Spleen (tissue), 11 donors: ENCODE results near the gene KLF14. TPM values are rescaled to one million over a fixed set of nuclear protein-coding genes. Genes with fewer than 3 reads are reported as not detected.

Source experiments
- DNase-seq: peaks from one replicate; pipeline ENCODE4 v3.0.0-alpha.2; 2020
- H3K27ac ChIP-seq, 8 donors: fragments of 200-600 bp; sonication (generic) in 7 of 8; 1 replicate in 4 of 8; 2 replicates in 4 of 8; pipeline versions ENCODE4 v1.5.0 to v1.8.0; 2016 to 2021; ENCODE audit warnings: inconsistent platforms in 4 of 8, mild to moderate bottlenecking in 4 of 8, moderate library complexity in 1 of 8
- H3K27me3 ChIP-seq, 7 donors: fragments of 200-600 bp; sonication (generic) in 6 of 7; replicated peaks in 1 of 7; 1 replicate in 4 of 7; 2 replicates in 3 of 7; pipeline versions ENCODE4 v1.5.0 to v1.8.0; 2016 to 2021; ENCODE audit warnings: inconsistent platforms in 3 of 7, mild to moderate bottlenecking in 1 of 7
- H3K36me3 ChIP-seq, 6 donors: fragments of 200-600 bp; sonication (generic) in 5 of 6; 1 replicate in 4 of 6; 2 replicates in 2 of 6; pipeline versions ENCODE4 v1.5.0 to v1.8.0; 2016 to 2021; ENCODE audit warnings: inconsistent platforms in 2 of 6
- H3K4me1 ChIP-seq, 6 donors: fragments of 200-600 bp; sonication (generic) in 5 of 6; 1 replicate in 3 of 6; 2 replicates in 3 of 6; pipeline versions ENCODE4 v1.5.0 to v1.8.0; 2016 to 2021; ENCODE audit warnings: inconsistent platforms in 3 of 6
- H3K4me3 ChIP-seq, 8 donors: fragments of 200-600 bp; sonication (generic) in 7 of 8; 1 replicate in 4 of 8; 2 replicates in 4 of 8; pipeline versions ENCODE4 v1.5.0 to v1.8.0; 2016 to 2021; ENCODE audit warnings: inconsistent platforms in 4 of 8, mild to moderate bottlenecking in 4 of 8, moderate library complexity in 2 of 8
- H3K9me3 ChIP-seq, 8 donors: fragments of 200-600 bp; sonication (generic) in 7 of 8; 1 replicate in 4 of 8; 2 replicates in 4 of 8; pipeline versions ENCODE4 v1.5.0 to v1.8.0; 2016 to 2021; ENCODE audit warnings: inconsistent platforms in 4 of 8
- POLR2A ChIP-seq, 3 donors: fragments of 450-650 bp; IDR thresholded peaks; one replicate each; pipeline ENCODE4 v1.5.1; 2017; ENCODE audit warnings: antibody characterized with exemption in 3 of 3, mild to moderate bottlenecking in 1 of 3
- POLR2AphosphoS5 ChIP-seq, 3 donors: sonication (generic); formaldehyde crosslinking; IDR thresholded peaks; one replicate each; pipeline ENCODE4 v1.5.1; 2017; ENCODE audit warnings: antibody characterized with exemption in 3 of 3
- WGBS, 5 donors: extraction: QIAGEN DNeasy Blood & Tissue Kit in 3 of 5; methylation state at CpG; one replicate each; pipeline versions ENCODE4 v1.1.5 to v1.1.7; 2013 to 2018; 5-methylcytosine and 5-hydroxymethylcytosine counted together
- intact Hi-C: fragments of 100-400 bp; cut with DNase I; formaldehyde crosslinking; loops from one replicate; pipeline ENCODE4 v1.15.0; 2023; ENCODE audit warnings: low total_unique reads
- polyA plus RNA-seq, 3 donors: library from polyadenylated mRNA; stranded (reverse); fragments of 200-250 nt; gene quantifications; one replicate each; pipeline ENCODE4 v1.2.1, GENCODE V29; 2013
- total RNA-seq, 7 donors: library from RNA; depleted of rRNA in 3 of 7; stranded (reverse); fragments of >200 nt in 3 of 7; fragmentation: NEBNext Ultra II Directional in 4 of 7; extraction: Animal tissue kit (Norgen Biotek cat#: 25700) in 4 of 7; gene quantifications; one replicate each; pipeline versions ENCODE4 v1.1.0 to v1.2.1, GENCODE V29; 2016 to 2021
- TF ChIP-seq, protein P1 (sequence below), 11 experiments: fragments of 200-600 bp in 7 of 11; fragments of 450-650 bp in 4 of 11; sonication (generic) in 4 of 11; IDR thresholded peaks in 8 of 11; conservative IDR thresholded peaks in 3 of 11; 1 replicate in 7 of 11; 2 replicates in 4 of 11; pipeline versions ENCODE4 v1.4.0 to v1.8.0; 2016 to 2021; ENCODE audit warnings: antibody characterized with exemption in 11 of 11, inconsistent platforms in 4 of 11, mild to moderate bottlenecking in 1 of 11
- donor health status: healthy with polysubstance abuse.
- donor health status: DM: no; HTN: no; CAD: no; lungs with moderate emphysema.
- donor health status: DM: no; HTN: no; CAD: no.
- donor health status: Bipolar disorder and iron deficiency.
- donor health status: healthy.
- donor health status: DM: no; HTN: no; CAD: no.
- donor health status: DM: yes; HTN: yes; CAD: no.

Gene KLF14
- total and polyA plus RNA-seq, 10 donors, result 0.05 to 1.8 (median 0.90) TPM

DNA sequence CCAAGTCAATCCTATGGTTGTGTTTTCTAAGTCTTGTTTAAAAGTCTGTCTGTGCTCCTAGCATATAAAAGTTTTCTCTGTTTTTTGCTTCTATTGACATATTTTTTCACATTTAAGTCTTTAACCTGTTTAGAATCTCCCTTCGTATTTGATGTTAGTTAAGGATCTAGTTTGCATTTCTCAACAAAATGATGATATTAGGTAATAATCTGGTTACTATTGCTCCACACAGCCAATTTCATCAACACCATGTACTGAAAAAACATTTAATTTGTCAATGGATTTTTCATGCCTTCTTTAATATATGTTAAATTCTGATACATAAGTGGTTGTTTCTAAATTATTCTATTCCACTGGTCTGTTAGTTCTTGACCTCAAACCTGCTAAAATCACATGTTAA lies 30.2 kb downstream of the KLF14 start:
- Histone ChIP-seq H3K27me3 (peaks cover 0 to 7% (median 0%) of the 10 kb centered on the region in 7 donors), H3K36me3 (no peaks in the 10 kb centered on the region), H3K4me3 (no peak overlapping the region), H3K9me3 (peaks cover 0 to 10% (median 0%) of the 10 kb centered on the region in 8 donors), H3K4me1 (no peaks in the 10 kb centered on the region), H3K27ac (no peak overlapping the region)
- DNase-seq, result no peak
- intact Hi-C loops, result no loop called here
- TF ChIP-seq, protein P1, sequence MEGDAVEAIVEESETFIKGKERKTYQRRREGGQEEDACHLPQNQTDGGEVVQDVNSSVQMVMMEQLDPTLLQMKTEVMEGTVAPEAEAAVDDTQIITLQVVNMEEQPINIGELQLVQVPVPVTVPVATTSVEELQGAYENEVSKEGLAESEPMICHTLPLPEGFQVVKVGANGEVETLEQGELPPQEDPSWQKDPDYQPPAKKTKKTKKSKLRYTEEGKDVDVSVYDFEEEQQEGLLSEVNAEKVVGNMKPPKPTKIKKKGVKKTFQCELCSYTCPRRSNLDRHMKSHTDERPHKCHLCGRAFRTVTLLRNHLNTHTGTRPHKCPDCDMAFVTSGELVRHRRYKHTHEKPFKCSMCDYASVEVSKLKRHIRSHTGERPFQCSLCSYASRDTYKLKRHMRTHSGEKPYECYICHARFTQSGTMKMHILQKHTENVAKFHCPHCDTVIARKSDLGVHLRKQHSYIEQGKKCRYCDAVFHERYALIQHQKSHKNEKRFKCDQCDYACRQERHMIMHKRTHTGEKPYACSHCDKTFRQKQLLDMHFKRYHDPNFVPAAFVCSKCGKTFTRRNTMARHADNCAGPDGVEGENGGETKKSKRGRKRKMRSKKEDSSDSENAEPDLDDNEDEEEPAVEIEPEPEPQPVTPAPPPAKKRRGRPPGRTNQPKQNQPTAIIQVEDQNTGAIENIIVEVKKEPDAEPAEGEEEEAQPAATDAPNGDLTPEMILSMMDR (IDR thresholded peaks at IDR 0.05 in 8 of 11, conservative IDR thresholded peaks at IDR 0.05 in 3 of 11), result no peak
- no peak for TF ChIP-seq POLR2AphosphoS5 (IDR thresholded peaks at IDR 0.05)
- WGBS, 5 donors, result 49 to 86% (median 72%) methylated on average over 1 of the region's 1 CpG

DNA sequence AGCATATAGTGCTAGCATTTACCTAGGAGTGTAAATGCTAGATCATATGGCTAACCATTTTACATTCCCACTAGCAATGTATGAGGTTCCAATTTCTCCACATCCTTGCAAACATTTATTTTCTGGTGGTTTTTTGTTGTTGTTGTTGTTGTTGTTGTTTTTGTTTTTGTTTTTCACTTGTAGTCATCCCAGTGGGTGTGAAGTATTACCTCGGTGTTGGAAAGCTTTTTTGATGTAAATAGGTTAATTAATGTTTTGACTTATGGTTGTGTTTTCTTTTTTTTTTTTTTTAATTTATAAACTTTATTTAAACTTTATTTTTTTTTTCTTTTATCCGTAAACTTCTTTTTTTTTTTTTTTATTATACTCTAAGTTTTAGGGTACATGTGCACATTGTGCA lies 32.4 kb downstream of the KLF14 start:
- no peak overlapping the region for H3K27ac ChIP-seq
- 94 to 100% (median 95%) methylated on average over 1 to 2 of the region's 2 CpGs for WGBS, 5 donors
- no peaks in the 10 kb centered on the region for H3K27me3 ChIP-seq
- TF ChIP-seq POLR2AphosphoS5 (IDR thresholded peaks at IDR 0.05) (no peak), POLR2A (IDR thresholded peaks at IDR 0.05) (no peak)
- TF ChIP-seq, protein P1 (IDR thresholded peaks at IDR 0.05 in 8 of 11, conservative IDR thresholded peaks at IDR 0.05 in 3 of 11), result no peak
- no peaks in the 10 kb centered on the region for H3K4me1 ChIP-seq
- H3K4me3 ChIP-seq, result no peak overlapping the region
- DNase-seq, result no peak
- intact Hi-C loops, result no loop called here
- no peaks in the 10 kb centered on the region for H3K36me3 ChIP-seq
- peaks cover 0 to 7% (median 0%) of the 10 kb centered on the region in 8 donors for H3K9me3 ChIP-seq

DNA sequence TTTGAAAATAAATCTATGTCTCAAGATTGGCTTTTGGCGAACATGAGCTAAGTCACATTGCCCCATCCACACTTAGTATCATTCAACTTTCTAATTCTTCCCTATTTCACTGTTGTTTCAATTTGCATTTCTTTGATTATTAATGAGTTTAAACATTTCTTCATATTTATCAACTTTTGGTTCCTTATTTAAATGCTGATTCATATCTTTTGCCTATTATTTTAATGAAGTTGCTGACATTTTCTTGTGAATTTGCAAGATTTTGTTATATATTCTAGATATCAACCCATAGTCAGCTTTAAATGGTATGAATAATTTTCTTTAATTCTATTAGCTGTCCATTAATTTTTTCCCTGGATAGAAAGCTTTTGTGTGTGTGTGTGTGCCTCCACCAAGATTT lies 33.2 kb downstream of the KLF14 start:
- Histone ChIP-seq H3K9me3 (no peaks in the 10 kb centered on the region), H3K27me3 (no peaks in the 10 kb centered on the region), H3K27ac (no peak overlapping the region), H3K4me3 (no peak overlapping the region), H3K36me3 (no peaks in the 10 kb centered on the region), H3K4me1 (no peaks in the 10 kb centered on the region)
- intact Hi-C loops, result no loop called here
- 84 to 95% (median 89%) methylated on average over 1 of the region's 1 CpG for WGBS, 5 donors
- no peak for DNase-seq
- TF ChIP-seq, protein P1 (IDR thresholded peaks at IDR 0.05 in 8 of 11, conservative IDR thresholded peaks at IDR 0.05 in 3 of 11), result no peak
- no peak for TF ChIP-seq POLR2A (IDR thresholded peaks at IDR 0.05)
- TF ChIP-seq POLR2AphosphoS5 (IDR thresholded peaks at IDR 0.05), result no peak

DNA sequence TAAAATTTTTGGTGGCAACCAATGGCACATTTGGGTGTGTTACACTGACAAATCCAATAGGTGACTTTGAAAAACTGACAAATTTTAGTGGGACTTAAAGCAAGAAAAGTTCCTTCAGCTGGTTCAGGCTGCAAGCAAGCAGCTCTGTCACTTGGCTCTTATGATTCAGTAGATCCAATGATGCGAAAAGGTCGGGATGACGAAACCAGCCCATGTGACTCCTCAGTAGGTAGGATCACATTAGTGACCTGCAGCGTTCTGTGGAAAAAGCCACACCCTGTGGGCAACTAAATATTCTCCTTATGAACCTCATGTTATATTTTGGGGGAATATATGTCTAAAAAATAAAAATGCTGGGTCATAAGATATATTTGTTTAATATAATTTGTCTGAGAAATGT lies 34.3 kb downstream of the KLF14 start:
- H3K4me1 ChIP-seq, result no peaks in the 10 kb centered on the region
- H3K4me3 ChIP-seq, result no peak overlapping the region
- intact Hi-C loops, result no loop called here
- no peak overlapping the region for H3K27ac ChIP-seq
- H3K9me3 ChIP-seq, result no peaks in the 10 kb centered on the region
- no peaks in the 10 kb centered on the region for H3K27me3 ChIP-seq
- no peaks in the 10 kb centered on the region for H3K36me3 ChIP-seq
- no peak for DNase-seq
- 60 to 71% (median 64%) methylated on average over 4 of the region's 4 CpGs for WGBS, 5 donors
- TF ChIP-seq POLR2A (IDR thresholded peaks at IDR 0.05) (no peak), POLR2AphosphoS5 (IDR thresholded peaks at IDR 0.05) (no peak)
- TF ChIP-seq, protein P1 (IDR thresholded peaks at IDR 0.05 in 8 of 11, conservative IDR thresholded peaks at IDR 0.05 in 3 of 11), result no peak
